Measurements from ENCODE around the gene ITPRID2. TPM values are rescaled to one million over a fixed set of nuclear protein-coding genes. Genes with fewer than 3 reads are reported as not detected.

The ITPRID2 gene
- total RNA-seq, 1 donor from 2014 or later: 106 TPM

DNA sequence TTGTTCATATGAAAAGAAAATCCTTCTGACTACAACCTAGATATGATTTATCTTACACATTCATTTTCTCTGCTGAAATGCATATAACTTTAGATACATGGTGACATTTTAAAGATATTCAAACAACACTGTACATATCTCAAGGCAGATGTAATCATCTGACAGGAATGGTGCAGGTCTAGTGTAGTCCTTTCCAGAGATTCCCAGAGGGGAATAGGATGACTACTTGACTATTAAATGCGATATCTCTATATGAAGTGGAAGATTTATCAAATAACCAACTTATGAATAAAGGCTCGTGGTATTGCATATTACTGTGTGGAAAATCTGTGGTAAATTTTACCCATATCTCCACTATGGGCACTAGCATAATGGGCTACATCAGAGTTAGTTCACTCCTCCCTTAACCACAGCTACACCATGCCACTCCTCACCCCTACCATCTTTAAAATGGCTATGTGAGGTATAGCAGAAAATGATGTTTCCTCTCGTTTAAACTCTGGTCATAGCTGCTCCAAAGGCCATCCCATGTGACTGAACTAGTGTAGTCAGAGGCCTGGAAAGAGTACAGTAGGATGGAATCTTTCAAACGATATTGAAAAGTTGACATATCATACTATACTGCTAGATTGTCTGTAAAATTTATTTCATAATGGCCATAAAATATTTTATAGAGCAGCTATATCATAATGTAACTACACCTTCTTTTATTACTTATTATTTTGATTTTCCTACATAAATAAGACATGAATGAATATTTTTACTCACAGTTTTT is 9.1 kb upstream of the ITPRID2 start:
- DNase-seq (ENCODE audit: low read depth): no peak

GRCh38 chr2:181884601-181885000 is 6.9 kb upstream of the ITPRID2 start:
- no peak for DNase-seq (ENCODE audit: low read depth)

DNA sequence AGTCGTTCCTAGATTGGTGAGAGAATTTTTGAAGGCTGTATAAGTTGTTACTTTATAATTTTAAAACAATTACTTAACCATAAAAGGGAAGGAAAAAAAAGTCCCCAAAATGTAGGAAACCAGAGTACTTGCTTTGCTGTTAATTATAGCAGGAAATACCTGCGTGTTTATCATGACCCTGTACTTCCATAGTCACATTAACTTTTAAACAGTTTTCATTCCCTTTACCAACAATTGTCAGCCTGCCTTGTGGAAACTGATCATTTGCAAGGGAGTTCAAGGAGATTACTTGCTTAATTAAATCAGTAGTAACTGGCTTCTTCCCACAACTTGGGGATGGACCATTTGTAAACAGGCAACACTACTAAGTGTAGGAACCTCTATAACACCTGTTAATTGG is 6.4 kb upstream of the ITPRID2 start:
- DNase-seq (ENCODE audit: low read depth): no peak

DNA sequence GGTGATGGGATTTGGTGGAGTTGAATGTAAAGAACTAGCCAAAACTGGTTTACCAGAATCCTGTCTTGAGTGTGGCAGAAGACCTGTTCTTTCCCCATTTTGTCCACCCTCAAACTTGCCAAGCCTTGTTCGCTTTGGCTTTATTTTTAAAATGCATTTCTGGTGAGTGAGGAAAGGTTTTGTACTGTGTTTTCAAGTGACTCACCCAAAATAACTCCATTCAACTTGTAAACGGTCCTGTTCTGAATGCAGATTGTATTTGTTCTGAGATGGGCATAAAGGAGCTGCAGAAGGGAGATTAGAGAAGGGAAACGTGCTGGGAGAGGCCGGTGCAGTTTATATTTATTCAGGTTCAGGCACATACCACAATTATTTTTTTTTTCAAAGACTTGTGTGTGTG is 5.3 kb upstream of the ITPRID2 start:
- DNase-seq (ENCODE audit: low read depth): peak; percentile 52

DNA sequence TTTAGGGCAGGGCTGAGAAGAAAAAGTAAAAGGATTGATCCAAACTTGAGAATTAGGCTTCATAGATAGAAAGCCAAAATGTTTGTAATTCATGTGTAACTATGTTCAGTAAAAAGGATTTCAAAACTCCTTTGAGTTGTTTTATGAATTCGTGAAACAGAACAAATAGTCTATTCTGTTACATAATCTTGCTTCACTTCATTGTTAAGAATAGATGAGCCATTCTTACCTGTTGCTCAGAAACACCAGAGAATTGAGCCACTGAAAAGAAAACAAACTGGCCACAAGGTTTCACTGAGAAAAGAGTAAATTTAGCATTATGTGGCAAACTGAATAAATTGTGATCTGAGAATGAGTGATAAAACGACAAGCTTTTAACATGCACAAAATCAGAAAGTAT is 4.5 kb upstream of the ITPRID2 start:
- DNase-seq (ENCODE audit: low read depth): peak; percentile 63

DNA sequence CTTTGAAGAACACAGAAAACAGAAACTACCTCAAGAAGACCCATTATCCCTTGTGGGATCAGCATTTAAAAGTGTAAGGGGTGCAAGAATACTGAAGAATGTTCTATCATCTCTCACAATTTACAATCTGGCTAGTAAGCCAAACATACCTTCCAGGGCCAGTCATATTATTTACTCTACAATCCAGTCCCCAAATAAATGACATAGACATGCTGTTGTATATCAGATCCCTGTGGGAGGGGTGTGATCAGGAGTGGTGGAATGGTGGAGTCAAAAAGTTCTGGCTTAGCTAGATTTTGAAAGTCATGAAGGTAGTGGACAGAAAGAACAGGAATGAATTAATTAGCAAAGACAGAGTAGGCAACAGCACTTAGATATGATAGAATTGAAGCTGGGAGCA is 1.8 kb upstream of the ITPRID2 start:
- DNase-seq (ENCODE audit: low read depth): no peak

- no peak for DNase-seq (ENCODE audit: low read depth)
Measured at GRCh38 chr2:181890271-181890670, 1.3 kb upstream of the ITPRID2 start.

DNA sequence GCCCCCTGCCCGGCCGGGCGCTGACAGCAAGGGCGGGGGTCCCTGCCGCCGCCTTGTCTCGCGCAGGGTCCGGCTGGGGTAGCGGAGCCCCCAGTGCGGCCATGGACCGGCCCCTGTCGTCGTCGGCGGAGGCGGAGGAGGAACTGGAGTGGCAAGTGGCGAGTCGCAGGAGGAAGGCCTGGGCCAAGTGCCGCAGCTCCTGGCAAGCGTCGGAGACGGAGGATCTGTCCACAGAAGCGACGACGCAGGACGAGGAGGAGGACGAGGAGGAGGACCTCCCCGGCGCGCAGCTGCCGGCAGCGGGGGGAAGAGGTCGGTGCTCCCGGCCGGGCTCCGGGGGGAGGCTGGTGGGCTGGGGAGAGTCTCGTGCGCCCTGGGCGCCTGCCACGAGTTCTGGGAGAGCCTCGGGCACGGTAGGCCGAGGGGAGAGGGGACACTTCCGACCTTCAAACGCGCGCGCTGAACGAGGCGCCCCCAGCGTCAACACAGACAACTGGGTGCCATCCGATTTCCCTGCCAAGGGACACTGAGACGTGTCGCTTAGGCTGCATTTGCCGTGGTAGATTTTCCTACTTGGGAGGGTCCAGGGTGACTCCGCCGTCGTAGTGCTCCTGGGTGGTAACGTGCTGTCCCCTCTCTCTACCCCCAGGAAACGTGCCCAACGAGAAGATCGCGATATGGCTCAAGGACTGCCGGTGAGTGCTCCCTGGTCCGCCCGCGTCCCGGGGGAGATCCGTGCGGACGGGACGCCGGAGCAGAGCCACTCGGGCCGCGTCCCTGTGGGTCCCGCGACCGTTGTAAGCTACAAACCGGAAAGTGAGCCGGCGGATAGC is 652 bp downstream of the ITPRID2 start:
- no peak for DNase-seq (ENCODE audit: low read depth)

DNA sequence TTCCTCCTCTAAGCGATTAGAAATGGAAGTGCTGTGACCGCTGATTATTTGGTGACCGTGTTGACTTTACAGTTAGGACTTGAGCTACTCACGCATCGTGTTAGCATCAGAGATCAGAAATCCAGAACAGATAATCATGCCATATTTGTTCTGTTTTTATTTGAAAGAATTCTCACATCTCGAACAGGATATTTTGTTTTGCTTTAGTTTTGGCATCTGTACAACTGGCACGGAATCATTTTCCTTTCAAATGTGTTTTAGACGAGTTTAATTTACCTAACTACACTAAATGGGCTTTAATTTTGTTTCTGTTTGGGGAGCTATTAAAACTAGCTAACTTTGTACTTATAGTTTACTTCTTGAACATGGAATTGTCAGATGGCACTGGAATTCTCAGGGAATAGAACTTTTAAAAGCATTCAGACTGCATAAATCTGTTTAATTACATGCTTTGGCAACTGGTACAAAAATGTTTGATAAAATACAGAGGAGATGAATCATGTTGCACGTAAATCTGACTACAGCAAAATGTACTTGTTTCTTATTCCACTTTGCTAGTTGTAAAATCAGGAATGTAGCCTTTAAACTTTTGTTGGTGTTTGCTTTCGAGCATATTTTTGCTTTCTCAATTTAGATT is 1.4 kb downstream of the ITPRID2 start:
- peak; percentile 62 for DNase-seq (ENCODE audit: low read depth)

DNA sequence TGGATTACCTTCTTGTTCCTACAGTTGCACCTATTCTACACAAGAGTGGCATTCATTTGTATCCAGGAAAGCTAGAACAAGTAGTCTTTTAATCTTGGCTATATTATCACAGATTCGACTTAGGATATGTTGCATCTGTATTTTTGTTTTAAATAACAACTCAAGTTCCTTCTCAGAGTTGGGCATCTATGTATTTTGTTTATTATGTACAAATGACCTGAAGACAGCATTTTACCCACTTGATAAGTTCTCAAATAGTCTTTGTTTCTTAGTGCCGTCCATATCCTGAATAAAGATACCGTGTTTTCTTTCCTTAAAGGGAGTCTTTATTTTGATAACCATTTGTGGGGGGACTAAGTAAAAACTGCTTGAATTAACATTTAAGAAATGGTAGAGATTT is 2.9 kb downstream of the ITPRID2 start:
- no peak for DNase-seq (ENCODE audit: low read depth)

- no peak for DNase-seq (ENCODE audit: low read depth)
Measured at GRCh38 chr2:181895818-181896217, 4.3 kb downstream of the ITPRID2 start.

- DNase-seq (ENCODE audit: low read depth): no peak
Measured at GRCh38 chr2:181896286-181896685, 4.8 kb downstream of the ITPRID2 start.

DNA sequence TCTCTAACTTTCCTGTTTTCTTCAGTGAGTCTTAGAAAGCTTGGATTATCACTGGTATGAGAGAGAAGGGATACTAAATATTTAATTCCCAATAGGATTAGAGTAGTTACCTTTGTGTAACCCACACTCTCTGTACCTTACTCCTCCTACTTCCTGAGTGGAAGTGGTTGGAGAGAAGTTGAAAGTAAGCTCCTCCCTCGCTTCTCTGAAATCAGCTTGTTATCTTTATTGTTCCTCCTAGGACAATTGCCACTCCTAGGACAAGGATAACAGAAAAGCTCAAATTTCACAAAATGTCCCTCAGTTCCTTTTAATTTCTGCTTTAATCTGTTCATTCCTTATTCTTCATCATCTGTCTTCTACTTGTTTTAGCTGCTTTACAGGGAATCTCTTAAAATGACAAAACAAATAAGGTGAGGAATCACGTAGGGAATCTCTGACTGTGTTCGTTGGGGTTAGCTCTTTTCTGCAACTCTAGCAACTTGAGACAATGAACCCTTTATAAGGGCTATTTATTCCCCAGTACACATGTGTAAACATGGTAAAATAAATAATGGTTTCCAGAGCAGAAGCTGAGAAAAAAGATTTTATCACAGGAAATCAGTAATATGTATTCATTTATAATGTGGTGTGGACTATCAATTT is 8.6 kb downstream of the ITPRID2 start:
- DNase-seq (ENCODE audit: low read depth): no peak

DNA sequence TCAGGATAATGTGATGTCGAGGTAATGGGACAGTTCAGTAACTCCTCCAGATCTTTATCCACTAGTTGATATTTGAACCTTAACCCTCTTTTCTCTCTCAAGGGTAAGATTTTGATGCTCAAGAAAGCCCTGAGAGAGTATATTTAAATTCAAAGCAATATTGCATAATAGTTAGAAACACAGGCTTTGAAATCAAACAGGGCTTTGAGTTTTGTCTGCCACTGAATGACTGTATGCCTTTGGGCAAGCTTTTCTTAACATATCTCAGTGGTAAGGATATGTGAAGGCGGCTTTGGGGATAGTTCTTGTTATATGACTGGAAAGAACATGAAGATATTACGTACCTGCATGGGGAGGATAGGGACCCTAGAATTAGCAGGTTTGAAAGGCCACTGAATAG is 11.1 kb downstream of the ITPRID2 start:
- no peak for DNase-seq (ENCODE audit: low read depth)

DNA sequence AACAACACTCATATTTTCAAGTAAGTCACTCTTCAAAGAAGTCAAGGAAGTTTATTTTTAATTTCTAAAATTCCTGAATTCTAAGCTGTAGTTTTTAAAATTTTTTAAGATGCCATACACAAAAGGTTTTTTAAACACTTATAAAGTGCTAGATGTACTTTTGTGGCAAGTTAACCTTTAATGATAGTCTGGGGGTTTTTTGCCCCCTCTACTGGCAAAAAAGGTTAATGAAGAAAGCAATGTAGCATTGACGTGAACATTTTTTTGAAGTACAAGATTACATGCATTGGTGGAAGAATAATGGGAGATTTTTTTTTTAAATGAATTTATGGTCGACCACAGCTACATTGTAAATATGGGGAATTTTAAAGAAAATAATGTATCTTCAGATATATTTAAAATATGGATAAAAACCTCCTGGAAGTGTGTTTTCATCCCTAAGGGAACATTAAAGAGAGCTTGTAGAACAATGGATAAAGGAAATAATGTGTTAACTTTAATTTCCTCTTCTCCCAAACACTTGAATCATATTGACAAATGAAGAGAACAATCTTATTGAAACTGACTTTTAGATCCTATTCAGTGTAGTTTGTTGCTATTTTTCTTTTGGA is 12.6 kb downstream of the ITPRID2 start:
- peak; percentile 46 for DNase-seq (ENCODE audit: low read depth)

DNA sequence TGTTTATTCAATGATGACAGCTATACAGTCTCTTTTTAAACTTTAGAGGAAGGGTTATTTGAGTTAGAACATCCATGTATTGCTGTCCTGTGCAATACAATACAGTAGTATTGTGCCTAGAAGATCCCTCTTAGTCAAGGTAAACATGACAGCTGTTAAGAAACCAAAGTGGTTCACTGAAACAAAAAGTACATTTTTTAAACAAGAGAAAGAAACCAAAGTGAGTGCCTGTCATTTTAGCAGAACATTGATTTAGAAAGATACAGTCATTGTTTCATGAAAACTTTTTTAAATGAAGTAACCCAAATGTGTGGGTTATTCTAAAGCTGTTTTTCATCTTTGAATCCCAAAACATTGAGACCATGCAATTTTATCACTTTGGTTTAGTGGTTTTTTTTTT is 15.5 kb downstream of the ITPRID2 start:
- DNase-seq (ENCODE audit: low read depth): no peak

DNA sequence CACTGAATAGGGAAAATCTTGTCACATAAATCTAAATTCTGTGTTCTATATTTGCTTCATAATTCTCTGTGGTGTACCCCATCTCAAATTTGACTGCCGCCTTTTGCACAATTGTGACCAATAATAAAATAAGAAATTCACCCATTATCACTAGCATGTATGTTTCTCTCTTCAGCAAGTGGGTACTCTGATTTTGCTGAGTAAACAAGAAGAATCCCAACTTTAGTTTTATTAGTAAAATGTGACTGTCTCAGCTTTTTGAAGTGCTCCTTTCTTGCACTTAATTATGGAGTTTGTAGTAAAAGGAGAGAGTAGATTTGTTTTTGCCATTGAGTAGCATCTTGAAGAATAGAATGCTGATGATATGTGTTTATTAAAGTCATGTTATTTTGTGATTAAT is 16.1 kb downstream of the ITPRID2 start:
- no peak for DNase-seq (ENCODE audit: low read depth)

DNA sequence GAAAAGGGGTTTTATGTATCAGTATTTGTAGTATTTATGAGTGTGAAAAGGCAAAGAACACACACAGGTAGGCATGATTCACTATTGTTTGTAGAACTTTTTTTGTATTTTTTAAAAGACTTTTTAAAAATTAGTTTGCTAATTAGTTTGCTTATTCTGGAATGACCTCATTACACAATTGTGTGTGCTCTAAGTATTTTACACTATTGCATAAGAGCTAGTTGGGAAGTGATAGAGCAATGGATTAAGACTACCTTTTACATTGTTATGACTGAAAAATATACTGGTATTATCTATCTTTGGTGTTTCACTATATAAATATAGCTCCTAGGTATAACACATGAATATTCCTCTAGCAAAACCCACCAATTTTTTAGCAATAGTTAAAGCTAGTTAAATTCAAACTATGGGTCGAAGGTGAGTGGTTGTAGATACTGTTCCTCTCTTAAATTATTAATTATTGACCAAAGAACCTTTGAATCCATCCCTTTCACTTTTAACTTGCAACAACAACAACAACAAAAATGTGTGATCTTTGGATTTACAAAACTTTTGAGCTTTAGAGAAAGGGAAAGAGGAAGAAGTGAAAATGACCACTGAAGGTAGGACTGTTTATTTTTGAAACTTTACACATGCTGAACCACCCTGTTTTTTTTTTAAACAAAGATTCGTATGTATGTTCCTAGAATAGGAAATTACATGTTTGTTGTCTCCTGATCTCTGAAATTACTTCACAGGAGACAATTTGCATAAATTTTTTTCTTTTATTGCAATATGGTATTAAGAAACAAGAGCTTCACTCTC is 18.7 kb downstream of the ITPRID2 start:
- no peak for DNase-seq (ENCODE audit: low read depth)

GRCh38 chr2:181911830-181912229 is 20.3 kb downstream of the ITPRID2 start:
- no peak for DNase-seq (ENCODE audit: low read depth)

DNA sequence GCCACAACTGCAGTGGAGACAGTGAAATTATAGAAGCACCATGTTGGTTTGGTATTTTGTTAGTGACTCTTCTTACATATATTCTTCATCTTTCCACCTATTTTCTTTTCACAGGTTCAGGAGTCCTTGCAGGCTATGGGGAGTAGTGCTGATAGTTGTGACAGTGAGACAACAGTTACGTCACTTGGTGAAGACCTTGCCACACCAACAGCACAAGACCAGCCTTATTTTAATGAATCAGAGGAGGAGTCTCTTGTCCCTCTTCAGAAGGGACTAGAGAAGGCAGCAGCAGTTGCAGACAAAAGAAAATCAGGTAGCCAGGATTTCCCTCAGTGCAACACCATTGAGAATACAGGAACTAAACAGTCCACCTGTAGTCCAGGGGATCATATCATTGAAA is 23.6 kb downstream of the ITPRID2 start:
- DNase-seq (ENCODE audit: low read depth): no peak

Data from renal cortical epithelial cell (primary cell).